ENCODE data around the gene TMF1. TPM values are rescaled to one million over a fixed set of nuclear protein-coding genes. Genes with fewer than 3 reads are reported as not detected.
A peak's percentile ranks its signal among the peaks of the same experiment; 100 is the strongest.

The TMF1 gene
- total RNA-seq, 4 donors from 2014 or later = 36.8 to 49.5 (median 47.1) TPM

GRCh38 chr3:69088063-69088462, 35.9 kb upstream of the TMF1 start:
- Histone ChIP-seq H3K27me3 (no peaks in the 10 kb centered on the region), H3K4me3 (peak overlapping the region in 3 of 4 donors; percentile 18 to 94 (median 20)), H3K4me1 (peaks cover 0 to 76% (median 40%) of the 10 kb centered on the region in 4 donors), H3K27ac (peak overlapping the region; percentile 23 to 96 (median 88)), H3K9me3 (no peaks in the 10 kb centered on the region), H3K36me3 (peaks cover 0 to 6% (median 0%) of the 10 kb centered on the region in 3 donors)
- TF ChIP-seq POLR2A (IDR thresholded peaks at IDR 0.05) (no peak), CTCF (IDR thresholded peaks at IDR 0.05) (peak in 1 of 6 experiments; percentile 12)
- DNase-seq = no peak

DNA sequence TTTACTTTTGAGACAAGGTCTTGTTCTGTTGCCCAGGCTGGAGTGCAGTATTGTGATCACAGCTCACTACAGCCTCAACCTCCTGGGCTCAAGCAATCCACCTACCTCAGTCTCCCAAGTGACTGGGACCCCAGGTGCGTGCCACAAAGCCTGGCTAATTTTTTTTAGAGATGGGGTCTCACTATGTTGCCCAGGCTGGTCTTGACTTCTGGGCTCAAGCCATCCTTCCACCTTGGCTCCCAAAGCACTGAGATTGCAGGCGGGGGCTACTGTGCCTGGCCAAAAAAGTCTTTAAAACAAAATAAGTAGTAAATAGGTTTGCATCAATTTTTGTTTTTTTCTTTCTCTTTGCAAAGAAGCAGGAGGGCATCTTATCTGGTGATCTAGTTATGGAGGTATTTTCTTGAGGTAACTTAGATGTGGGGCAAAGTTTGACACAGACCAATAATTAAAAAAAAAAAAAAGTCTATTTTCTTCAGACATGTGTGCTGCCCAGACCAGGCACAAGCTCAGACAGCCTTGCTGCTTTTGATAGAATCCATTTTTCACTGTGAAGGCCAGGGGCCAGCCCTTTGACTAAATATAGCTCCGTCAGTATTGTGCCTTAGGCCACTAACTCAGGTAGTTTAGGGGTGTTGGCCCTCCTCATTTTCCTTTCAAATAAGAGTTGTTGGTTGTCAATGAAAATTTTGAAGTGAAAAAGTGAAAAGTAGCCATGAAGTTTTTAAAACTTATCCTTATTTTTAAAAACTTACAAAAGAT, 35.1 kb upstream of the TMF1 start:
- no peaks in the 10 kb centered on the region for H3K27me3 ChIP-seq
- TF ChIP-seq CTCF (IDR thresholded peaks at IDR 0.05) (no peak), POLR2A (IDR thresholded peaks at IDR 0.05) (no peak)
- no peak for DNase-seq
- peaks cover 0 to 3% (median 0%) of the 10 kb centered on the region in 3 donors for H3K36me3 ChIP-seq
- H3K27ac ChIP-seq = peak overlapping the region; percentile 85 to 96 (median 92)
- H3K4me1 ChIP-seq = peaks cover 0 to 75% (median 39%) of the 10 kb centered on the region in 4 donors
- peak overlapping the region; percentile 56 to 94 (median 82) for H3K4me3 ChIP-seq
- no peaks in the 10 kb centered on the region for H3K9me3 ChIP-seq

DNA sequence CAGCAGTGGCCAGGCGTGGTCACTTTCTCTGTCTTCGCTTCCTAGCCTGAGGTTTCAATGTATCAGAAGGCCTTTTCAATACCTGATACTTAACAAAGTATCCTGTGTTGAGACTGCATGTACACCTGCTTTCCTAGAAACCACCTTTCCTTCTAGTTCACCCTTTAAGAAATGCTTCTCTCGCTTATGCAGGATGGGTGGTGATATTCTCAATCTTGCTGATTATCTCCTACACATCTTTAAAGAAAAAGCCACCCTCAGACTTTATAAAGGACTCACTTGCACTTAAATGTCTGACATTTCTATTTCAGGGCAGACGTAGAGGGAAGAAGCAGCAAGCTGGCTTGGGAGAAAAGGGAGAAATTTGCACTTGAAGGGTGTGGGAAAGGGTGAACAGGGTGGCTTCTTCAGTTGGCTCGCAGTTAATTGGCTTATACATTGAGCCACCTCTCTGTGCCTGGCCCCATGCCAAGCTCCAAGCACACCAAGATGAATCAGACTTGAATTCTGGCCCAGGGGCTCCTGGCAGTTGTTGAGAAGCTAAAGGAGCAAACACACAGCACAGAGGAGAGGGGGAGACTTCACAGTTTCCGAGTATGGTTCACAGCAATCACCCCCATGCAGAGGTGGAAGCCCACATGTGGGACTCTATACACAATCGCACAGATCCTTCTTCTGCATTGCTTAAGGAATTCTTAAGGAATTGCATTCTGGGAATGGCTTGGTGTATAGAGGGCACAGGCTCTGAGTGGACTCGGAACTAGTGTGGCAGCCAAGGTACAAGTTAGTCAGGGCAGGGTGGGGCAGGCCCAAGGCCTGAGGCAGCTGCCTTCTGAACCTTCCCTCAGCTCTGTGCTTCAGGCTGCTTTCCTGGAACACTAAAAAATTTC, 33.9 kb upstream of the TMF1 start:
- Histone ChIP-seq H3K27me3 (no peaks in the 10 kb centered on the region), H3K9me3 (no peaks in the 10 kb centered on the region), H3K4me3 (peak overlapping the region; percentile 56 to 94 (median 82)), H3K36me3 (no peaks in the 10 kb centered on the region), H3K4me1 (peaks cover 0 to 77% (median 41%) of the 10 kb centered on the region in 4 donors), H3K27ac (peak overlapping the region; percentile 85 to 96 (median 92))
- DNase-seq = peak; percentile 70 to 95 (median 90)
- peak; percentile 24 to 60 for TF ChIP-seq POLR2A (IDR thresholded peaks at IDR 0.05)
- no peak for TF ChIP-seq CTCF (IDR thresholded peaks at IDR 0.05)

DNA sequence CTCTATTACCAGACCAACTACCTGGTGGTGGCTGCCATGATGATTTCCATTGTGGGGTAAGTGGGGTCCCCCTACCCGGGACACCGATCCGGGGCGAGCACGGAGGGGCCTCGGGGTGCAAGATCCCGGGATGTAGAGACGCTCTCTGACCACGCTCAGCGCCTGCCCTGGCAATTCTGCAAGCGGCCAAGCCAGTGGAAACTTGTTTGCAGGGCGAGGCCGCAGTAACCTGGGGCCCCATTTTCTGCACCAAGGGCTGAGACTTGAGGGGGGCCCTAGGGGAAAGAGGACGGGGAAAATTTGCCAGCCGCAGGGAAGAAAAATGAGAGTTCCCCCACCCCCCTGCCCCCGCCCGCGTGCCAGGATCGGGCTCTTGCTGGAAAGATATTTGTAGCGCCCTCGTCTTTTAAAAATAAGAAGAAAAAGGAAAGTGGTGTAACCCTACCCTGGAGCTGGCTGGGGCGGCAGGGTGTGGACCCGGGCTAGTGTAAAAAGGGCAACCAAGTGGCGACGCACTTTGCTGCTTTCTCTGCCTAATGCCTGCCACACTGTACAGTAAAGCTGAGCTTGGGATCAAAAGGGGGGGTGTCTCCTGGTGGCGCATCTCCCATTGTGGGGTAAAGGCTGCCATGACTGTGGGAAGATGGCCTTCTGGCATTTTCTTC, 33.2 kb upstream of the TMF1 start:
- Histone ChIP-seq H3K4me1 (peaks cover 0 to 75% (median 38%) of the 10 kb centered on the region in 4 donors), H3K9me3 (no peaks in the 10 kb centered on the region), H3K27ac (peak overlapping the region; percentile 85 to 96 (median 92)), H3K4me3 (peak overlapping the region; percentile 56 to 94 (median 82)), H3K36me3 (no peaks in the 10 kb centered on the region), H3K27me3 (no peaks in the 10 kb centered on the region)
- peak in 2 of 3 donors; percentile 62 to 64 for DNase-seq
- TF ChIP-seq POLR2A (IDR thresholded peaks at IDR 0.05) (no peak), CTCF (IDR thresholded peaks at IDR 0.05) (no peak)

Data from Peyer's patch (tissue), 4 donors.